Right kidney (tissue), 9 donors: ENCODE measurements around the gene GPR39.
"Not testable (repeated sequence)": the region's sequence is repeated elsewhere in the genome, so short reads cannot be mapped to it uniquely, and the experiment has no call there.

Experiments
- DNase-seq: peaks from one replicate; pipeline ENCODE4 v3.0.0-alpha.2; 2016
- long read RNA-seq, 8 donors: transcript quantifications; one replicate each; lab custom pipeline, GENCODE V29; 2026

GPR39 gene
- long read RNA-seq, donor 1 = 0 reads
- long read RNA-seq, donor 2, partial matches to known transcripts = 0 of 1 reads
- long read RNA-seq, donor 2, other reads (novel, unspliced or antisense) = 0 of 1 reads
- long read RNA-seq, donor 3 = 0 reads
- long read RNA-seq, donor 4 = 0 reads
- long read RNA-seq, donor 5 = 0 reads
- long read RNA-seq, donor 6 = 0 reads
- long read RNA-seq, donor 7 = 0 reads
- long read RNA-seq, donor 8, partial matches to known transcripts = 0 of 68 reads
- long read RNA-seq, donor 8, other reads (novel, unspliced or antisense) = 68 of 68 reads

GRCh38 chr2:132416723-132417395 lies at the start of gene GPR39:
TSS of gene GPR39 (plus strand) at chr2:132416805.
- no peak for DNase-seq

- no peak for DNase-seq
Measured at GRCh38 chr2:132368191-132368590, 48.4 kb upstream of the GPR39 start.

GRCh38 chr2:132372276-132372675 lies 44.3 kb upstream of the GPR39 start:
- no peak for DNase-seq

DNA sequence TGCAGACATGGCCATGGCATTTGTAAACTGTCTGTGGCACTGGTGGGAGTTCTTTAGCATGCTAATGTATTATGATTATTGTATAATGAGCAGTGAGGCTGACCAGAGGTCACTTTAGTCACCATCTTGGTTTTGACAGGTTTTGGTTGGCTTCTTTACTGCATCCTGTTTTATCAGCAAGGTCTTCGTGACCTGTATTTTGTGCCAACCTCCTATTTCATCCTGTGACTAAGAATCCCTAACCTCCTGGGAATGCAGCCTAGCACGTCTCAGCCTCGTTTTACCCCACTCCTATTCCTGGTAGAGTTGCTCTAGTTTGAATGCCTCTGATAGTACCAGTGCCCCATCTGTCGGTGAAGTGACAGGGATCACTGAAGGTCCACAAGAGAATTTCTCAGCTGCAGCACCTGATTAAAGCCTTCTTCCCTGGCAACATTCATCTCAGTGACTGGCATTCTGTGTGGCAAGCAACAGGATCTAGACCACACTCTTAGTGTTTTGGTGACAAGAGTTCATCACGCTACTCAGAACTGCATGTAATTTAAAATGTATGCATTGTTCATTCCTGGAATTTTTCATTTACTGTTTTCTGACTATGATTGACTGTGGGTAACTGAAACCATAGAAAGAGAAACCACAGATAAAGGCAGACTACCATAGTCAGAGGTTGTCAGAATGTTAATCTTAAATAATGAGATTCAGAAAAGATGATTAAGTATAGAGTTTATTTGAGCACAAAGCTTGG lies 43.0 kb upstream of the GPR39 start:
- DNase-seq = no peak

GRCh38 chr2:132374151-132374550 lies 42.5 kb upstream of the GPR39 start:
- DNase-seq = no peak

GRCh38 chr2:132374551-132374950 lies 42.1 kb upstream of the GPR39 start:
- DNase-seq = no peak

DNA sequence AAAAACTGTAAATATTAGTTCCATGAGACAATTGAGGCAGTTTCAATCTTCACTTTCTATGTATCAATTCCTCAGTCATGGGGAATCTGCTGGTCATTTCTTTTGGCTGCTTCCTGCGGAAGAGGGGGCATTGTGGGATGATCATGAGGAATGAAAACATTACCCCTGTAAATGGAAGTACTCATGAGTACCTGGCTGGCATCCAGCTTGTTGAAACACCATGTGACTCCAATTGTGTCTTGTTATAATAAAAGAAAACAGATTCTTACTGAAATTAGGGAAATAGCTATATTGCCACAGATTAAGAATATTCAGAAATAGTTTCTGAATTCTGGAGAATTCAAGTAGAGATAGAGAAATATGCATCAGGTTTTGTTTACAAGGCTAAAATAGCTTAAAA lies 41.6 kb upstream of the GPR39 start:
- no peak for DNase-seq

GRCh38 chr2:132381376-132381775 lies 35.2 kb upstream of the GPR39 start:
- no peak for DNase-seq

- peak; percentile 28 for DNase-seq
Measured at GRCh38 chr2:132383956-132384355, 32.6 kb upstream of the GPR39 start.

GRCh38 chr2:132384491-132385151 lies 32.0 kb upstream of the GPR39 start:
- no peak for DNase-seq

DNA sequence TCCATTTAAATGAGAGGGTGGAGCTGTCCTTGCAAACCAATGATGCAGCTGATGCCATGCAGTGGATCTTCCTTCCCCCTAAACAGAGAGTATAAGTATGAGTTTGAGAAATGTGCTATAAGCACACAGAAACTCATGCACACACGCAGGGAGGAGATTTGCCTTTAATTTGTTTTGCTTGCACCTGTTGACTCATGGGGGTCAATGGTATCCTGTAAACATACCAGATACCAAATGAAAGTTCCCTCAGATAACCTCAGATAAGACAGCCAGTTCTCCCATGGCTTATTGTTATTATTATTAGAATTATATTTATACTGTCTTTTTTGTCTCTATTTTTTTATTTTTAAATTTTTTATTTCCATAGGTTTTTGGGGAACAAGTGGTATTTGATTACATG lies 29.5 kb upstream of the GPR39 start:
- no peak for DNase-seq

DNA sequence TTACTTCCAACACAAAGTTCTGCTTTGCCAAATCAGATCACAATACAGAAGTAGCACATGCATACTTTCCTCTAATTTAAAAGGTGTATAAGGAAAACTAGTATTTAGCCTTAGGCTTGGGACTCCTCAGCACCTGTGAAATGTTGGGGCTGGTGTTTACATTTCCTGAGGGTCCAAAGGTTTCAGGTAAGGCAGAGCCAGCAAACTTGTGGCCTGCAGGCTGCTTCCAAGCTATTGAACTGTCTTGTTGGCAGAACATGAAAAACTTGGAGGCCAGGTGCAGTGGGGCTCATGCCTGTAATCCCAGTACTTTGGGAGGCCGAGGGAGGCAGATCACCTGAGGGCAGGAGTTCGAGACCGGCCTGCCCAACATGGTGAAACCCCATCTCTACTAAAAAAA lies 26.5 kb upstream of the GPR39 start:
- no peak for DNase-seq

- no peak for DNase-seq
Measured at GRCh38 chr2:132391378-132391777, 25.2 kb upstream of the GPR39 start.

DNA sequence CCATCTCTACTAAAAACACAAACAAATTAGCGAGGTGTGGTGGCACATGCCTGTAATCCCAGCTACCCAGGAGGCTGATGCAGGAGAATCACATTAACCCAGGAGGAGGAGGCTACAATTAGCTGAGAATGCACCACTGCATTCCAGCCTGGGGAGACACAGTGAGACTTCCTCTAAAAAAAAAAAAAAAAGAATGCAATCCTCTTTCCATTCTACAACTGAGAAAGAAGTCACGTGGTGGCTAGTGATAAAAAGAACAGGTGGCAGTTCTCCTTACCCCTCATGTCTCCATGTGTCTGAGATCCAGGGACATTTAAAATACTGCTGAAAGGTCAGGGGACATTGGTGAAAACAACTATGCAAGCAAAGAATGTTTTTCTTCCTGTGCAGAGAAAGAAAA lies 24.4 kb upstream of the GPR39 start:
- peak; percentile 16 for DNase-seq

GRCh38 chr2:132392879-132393278 lies 23.7 kb upstream of the GPR39 start:
- no peak for DNase-seq

- not testable (repeated sequence) for DNase-seq
Measured at GRCh38 chr2:132397042-132397441, 19.6 kb upstream of the GPR39 start.

GRCh38 chr2:132400169-132400900 lies 16.3 kb upstream of the GPR39 start:
- no peak for DNase-seq

GRCh38 chr2:132400901-132401240 lies 15.7 kb upstream of the GPR39 start:
- no peak for DNase-seq

DNA sequence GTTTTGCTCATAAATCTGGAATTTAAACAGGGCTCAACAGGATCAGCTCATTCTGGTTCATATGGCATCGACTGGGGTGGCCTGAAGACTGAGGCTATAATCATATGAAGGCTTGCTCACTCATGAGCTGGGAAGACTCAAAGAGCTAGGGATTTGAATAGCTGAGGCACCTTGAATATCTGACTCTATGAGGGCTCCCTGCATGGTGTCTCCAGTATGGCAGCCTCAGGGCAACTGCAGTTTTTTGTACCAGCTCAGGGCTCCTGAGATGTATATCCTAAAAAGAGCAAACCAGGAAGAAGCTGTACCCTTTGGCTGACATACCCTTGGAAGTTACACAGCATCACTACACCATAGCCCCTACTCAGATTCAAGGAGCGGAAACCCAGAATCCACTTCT lies 15.3 kb upstream of the GPR39 start:
- DNase-seq = no peak

DNA sequence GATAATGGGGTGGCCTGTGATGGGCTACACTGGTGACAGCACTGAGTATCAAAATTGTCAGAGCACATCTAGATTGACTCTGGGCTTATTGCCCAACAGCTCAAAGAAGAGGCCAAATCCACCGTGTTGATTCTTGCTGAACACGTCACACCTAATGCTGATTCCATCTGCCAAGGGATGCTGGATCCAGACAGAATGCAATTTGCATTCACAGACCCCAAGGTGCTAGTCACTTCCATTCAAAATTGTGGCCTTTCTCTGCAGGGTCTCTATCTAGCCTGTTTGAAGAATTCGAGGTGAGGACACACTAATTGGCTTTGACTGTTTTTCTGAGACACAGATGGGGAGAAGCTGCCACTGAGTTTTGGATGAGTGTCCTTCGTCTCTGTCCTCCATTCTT lies 13.5 kb upstream of the GPR39 start:
- no peak for DNase-seq

DNA sequence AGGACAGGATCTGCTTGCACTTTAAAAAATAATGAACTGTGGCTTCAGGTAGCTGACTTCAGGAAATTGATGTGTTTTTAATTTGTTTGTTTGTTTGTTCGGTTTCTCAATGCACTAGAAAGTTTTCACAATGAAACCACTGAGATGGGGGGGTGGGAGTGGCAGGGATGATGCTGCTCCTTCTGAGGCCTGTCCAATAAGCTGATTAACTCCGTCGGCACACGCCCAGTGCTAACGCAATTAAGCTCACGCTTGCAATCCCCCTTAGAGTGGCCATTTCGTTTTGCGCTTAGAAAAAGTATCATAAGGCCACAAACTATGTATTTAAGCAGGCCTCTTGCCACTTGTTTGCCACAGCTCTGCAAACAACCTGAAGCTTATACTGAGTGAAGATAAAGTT lies 12.5 kb upstream of the GPR39 start:
- no peak for DNase-seq

GRCh38 chr2:132407784-132408183 lies 8.8 kb upstream of the GPR39 start:
- DNase-seq = no peak
